Measurements from ENCODE around the gene MRPS23.
"Not testable (repeated sequence)": the region's sequence is repeated elsewhere in the genome, so short reads cannot be mapped to it uniquely, and the experiment has no call there.

MRPS23 gene

GRCh38 chr17:57862694-57863667 is 13.1 kb upstream of the MRPS23 start:
- no peak for DNase-seq (ENCODE audit: low read depth)

- DNase-seq (ENCODE audit: low read depth) = no peak
Observed at GRCh38 chr17:57861790-57862693, 12.2 kb upstream of the MRPS23 start.

GRCh38 chr17:57861000-57861789 is 11.4 kb upstream of the MRPS23 start:
- DNase-seq (ENCODE audit: low read depth) = no peak

- no peak for DNase-seq (ENCODE audit: low read depth)
Observed at GRCh38 chr17:57860414-57860999, 10.7 kb upstream of the MRPS23 start.

GRCh38 chr17:57859601-57860413 is 10.0 kb upstream of the MRPS23 start:
- DNase-seq (ENCODE audit: low read depth) = no peak

DNA sequence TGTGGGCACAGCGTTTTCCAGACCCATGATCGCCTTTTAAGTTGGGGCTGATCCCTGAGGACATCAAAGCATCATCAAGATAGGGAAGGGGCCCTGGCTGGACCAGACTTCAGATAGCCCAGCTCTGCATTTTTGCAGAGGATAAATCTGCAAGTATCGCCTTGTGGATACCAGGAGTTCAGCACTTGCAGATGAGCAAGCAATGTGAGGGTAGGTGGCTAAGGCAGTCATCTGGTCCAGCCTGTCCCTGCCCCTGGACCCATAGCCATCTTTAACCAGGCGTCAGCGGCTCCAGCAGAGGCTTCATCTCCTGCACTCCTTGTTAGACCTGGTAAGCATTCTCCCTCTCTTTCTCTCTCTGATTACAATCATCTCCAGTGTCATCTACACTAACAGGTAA is 9.0 kb upstream of the MRPS23 start:
- DNase-seq (ENCODE audit: low read depth) = no peak

GRCh38 chr17:57856792-57857620 is 7.2 kb upstream of the MRPS23 start:
- no peak for DNase-seq (ENCODE audit: low read depth)

- no peak for DNase-seq (ENCODE audit: low read depth)
Observed at GRCh38 chr17:57855391-57856035, 5.7 kb upstream of the MRPS23 start.

GRCh38 chr17:57853695-57854094 is 3.9 kb upstream of the MRPS23 start:
- no peak for DNase-seq (ENCODE audit: low read depth)

DNA sequence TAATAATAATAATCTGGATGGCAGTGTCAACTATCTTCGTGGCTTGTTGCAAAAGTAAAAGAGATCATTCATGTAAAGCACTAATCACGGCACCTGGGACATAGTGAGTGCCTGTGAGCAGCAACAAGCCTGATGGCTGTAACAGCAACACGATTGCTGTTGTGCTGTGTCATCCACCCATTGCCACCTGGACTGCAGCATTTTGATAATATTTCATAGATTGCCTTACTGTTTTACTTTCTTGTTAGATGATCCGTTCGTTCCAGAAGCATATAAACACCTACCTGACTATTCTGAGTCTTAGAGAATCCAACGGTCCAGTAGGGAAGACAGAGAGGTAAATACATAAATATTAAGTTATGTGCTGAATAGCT is 3.1 kb upstream of the MRPS23 start:
- DNase-seq (ENCODE audit: low read depth) = no peak

- no peak for DNase-seq (ENCODE audit: low read depth)
Observed at GRCh38 chr17:57852092-57852954, 2.5 kb upstream of the MRPS23 start.

DNA sequence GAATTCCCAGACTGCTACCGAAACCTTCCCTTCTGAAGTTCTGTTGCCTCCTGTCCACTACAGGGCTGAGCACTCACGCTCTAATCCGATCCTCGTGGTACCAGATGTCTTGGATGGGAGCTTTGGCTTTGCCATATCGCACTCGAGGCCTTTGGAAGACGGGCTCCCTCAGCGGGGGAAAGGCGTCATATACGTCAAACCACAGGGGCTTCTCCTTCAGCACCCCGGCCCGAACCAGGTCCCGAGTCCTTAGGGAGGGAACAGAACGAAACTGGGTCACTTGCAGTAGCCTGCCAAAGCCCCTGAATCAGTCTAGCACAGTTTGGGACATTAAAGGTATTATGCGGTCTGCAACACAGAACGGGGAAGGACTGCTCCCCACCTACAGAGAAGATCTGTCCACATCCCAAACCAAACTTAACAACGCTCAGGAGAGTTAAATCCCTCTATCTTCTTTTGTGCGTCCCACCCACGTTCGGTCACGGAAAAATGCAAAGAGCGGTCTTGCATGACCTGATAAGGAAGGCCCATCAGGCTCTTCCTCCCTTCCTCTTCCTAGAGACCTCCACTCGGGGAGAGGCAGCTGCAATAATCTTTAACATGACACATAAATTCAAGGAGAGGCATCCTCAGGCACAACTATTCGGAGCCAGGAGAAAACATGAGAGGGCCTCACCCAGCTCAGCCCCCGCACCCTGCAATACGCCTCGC is 526 bp downstream of the MRPS23 start:
- DNase-seq (ENCODE audit: low read depth) = no peak

DNA sequence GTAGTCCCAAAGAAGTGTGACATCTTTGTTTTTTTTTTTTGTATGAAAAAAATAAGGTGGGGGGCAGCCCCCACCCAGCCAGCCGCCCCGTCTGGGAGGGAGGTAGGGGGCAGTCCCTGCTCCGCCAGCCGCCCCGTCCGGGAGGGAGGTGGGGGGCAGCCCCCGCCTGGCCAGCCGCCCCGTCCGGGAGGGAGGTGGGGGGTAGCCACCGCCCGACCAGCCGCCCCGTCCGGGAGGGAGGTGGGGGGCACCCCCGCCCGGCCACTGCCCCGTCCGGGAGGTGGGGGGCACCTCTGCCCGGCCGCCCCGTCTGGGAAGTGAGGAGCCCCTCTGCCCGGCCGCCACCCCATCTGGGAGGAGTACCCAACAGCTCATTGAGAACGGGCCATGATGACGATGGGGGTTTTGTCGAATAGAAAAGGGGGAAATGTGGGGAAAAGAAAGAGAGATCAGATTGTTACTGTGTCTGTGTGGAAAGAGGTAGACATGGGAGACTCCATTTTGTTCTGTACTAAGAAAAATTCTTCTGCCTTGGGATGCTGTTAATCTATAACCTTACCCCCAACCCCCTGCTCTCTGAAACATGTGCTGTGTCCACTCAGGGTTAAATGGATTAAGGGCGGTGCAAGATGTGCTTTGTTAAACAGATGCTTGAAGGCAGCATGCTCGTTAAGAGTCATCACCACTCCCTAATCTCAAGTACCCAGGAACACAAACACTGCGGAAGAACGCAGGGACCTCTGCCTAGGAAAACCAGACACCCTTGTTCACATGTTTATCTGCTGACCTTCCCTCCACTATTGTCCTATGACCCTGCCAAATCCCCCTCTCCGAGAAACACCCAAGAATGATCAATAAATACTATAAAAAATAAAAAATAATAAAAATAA is 3.5 kb downstream of the MRPS23 start:
- DNase-seq (ENCODE audit: low read depth) = not testable (repeated sequence)

DNA sequence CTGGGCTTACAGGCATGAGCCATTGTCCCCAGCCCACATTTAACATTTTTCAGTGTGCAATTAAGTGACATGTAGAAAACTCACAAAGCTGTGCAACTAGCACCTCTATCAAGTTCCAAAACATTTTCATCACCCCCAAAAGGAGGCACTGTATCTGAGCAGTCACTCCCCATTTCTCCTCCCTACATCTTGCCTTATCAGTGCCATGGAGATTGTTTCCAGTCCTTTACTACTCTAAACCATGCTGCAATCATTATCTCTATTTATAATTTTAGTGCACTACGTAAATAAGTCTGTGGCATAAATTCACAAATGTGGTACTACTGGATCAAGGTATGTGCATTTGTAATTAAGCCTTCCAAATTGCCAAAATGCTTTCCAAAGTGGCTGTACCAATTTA is 7.6 kb downstream of the MRPS23 start:
- DNase-seq (ENCODE audit: low read depth) = no peak

DNA sequence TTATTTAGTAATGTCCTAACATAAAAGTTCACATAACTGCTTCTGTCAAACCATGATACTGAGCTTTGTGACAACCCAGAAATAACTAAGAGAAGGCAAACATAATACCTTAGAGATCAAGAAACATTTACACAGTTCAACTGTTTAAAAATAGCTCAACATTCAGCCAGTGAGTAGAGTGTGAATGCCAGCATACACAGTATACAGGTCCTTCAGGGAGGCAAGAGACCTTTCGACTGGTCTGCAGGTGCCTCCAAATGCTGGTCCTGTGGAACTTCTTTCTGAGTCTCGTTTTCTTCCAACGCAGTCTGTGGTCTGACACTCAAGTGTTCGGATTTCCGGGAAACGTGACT is 10.3 kb downstream of the MRPS23 start:
- DNase-seq (ENCODE audit: low read depth) = no peak

- no peak for DNase-seq (ENCODE audit: low read depth)
Observed at GRCh38 chr17:57838857-57839570, 10.8 kb downstream of the MRPS23 start.

Measured in activated T-cell treated with anti-CD3 and anti-CD28 coated beads for 48 hours (primary cell).